ENCODE measurements around the gene GNB1L.

GNB1L gene

DNA sequence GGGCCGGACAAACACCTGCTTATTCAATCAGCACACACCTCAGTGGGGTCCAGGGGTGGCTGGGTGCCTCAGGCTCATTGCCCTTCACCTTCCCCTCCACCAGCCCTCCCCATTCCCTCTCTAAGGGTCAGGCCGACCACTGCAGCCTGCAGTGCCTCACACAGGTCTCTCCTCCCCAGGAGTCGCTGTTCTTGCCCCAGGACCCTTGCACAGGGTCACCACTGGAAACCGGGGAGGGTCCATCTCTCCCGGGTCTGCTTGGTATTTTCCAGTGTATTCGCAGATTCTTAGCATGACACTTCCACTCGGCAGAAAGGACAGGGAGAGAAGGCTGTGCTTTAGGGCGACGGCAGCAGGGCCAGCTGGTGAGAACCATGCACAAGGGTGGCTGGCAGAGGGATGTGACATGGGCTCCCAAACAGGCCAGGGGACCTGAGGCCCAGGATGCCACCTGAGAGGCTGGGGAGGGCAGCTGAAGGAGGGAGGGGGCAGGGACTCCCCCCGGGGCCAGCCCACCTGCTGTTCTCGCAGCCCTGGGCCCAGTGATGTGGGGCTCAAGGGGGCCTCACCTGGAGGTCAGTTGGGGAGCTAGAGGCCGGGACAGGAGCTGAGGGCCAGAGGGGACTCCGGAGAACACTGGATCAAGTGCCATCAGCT lies 110.2 kb downstream of the GNB1L start:
- Histone ChIP-seq H3K9me2 (replicated peaks; ENCODE audit: insufficient read depth, low read length) (no peaks in the 10 kb centered on the region), H3K4me1 (ENCODE audit: low read length) (no peaks in the 10 kb centered on the region), H4K20me1 (ENCODE audit: insufficient read depth, low read length) (no peaks in the 10 kb centered on the region), H3K4me2 (ENCODE audit: low read depth, low read length) (no peak overlapping the region), H2AFZ (ENCODE audit: low read length) (no peak overlapping the region), H3K79me2 (ENCODE audit: low read length) (no peaks in the 10 kb centered on the region), H3K27ac (ENCODE audit: low read length) (no peak overlapping the region), H3K9ac (ENCODE audit: low read length) (no peak overlapping the region), H3K9me3 (replicated peaks; ENCODE audit: insufficient read depth, low read length) (no peaks in the 10 kb centered on the region), H3K36me3 (replicated peaks; ENCODE audit: insufficient read depth, low read length) (no peaks in the 10 kb centered on the region), H3K27me3 (replicated peaks; ENCODE audit: insufficient read depth, low read length) (peaks cover 81% of the 10 kb centered on the region), H3K4me3 (ENCODE audit: low read length) (no peak overlapping the region), H3F3A (ENCODE audit: insufficient read depth, low read length) (no peaks in the 10 kb centered on the region)
- TF ChIP-seq EZH2phosphoT487 (IDR thresholded peaks at IDR 0.05; ENCODE audit: low read length) (no peak), EZH2 (optimal IDR thresholded peaks at IDR 0.05; ENCODE audit: low read depth, low read length) (no peak)
- TF ChIP-seq, protein P1, sequence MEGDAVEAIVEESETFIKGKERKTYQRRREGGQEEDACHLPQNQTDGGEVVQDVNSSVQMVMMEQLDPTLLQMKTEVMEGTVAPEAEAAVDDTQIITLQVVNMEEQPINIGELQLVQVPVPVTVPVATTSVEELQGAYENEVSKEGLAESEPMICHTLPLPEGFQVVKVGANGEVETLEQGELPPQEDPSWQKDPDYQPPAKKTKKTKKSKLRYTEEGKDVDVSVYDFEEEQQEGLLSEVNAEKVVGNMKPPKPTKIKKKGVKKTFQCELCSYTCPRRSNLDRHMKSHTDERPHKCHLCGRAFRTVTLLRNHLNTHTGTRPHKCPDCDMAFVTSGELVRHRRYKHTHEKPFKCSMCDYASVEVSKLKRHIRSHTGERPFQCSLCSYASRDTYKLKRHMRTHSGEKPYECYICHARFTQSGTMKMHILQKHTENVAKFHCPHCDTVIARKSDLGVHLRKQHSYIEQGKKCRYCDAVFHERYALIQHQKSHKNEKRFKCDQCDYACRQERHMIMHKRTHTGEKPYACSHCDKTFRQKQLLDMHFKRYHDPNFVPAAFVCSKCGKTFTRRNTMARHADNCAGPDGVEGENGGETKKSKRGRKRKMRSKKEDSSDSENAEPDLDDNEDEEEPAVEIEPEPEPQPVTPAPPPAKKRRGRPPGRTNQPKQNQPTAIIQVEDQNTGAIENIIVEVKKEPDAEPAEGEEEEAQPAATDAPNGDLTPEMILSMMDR (IDR thresholded peaks at IDR 0.05; ENCODE audit: low read length), result no peak
- no peak for DNase-seq

DNA sequence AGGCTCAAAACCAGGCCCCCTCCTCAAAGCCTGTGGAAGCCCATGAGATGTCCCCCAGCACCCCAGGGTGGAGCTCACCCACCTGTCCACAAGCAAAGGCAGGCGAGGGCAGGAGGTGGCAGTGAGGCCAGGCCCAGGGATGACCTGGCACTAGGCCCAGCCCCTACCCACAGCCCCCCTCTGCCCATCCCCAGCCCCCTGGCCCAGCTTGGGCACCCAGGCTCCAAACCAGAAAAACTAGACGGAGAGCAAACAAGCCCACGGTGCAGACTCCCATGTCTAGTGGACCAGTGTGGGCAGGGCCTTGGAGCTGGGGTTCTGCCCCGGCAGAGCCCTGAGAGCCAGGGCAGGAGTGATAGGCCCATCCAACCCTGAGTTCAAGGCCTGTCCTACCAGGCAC lies 111.0 kb downstream of the GNB1L start:
- no peaks in the 10 kb centered on the region for H3K9me3 ChIP-seq (replicated peaks; ENCODE audit: insufficient read depth, low read length)
- no peaks in the 10 kb centered on the region for H3K9me2 ChIP-seq (replicated peaks; ENCODE audit: insufficient read depth, low read length)
- no peaks in the 10 kb centered on the region for H3K4me1 ChIP-seq (ENCODE audit: low read length)
- H3F3A ChIP-seq (ENCODE audit: insufficient read depth, low read length), result no peaks in the 10 kb centered on the region
- H3K36me3 ChIP-seq (replicated peaks; ENCODE audit: insufficient read depth, low read length), result no peaks in the 10 kb centered on the region
- H3K79me2 ChIP-seq (ENCODE audit: low read length), result no peaks in the 10 kb centered on the region
- no peak overlapping the region for H3K4me3 ChIP-seq (ENCODE audit: low read length)
- H3K4me2 ChIP-seq (ENCODE audit: low read depth, low read length), result no peak overlapping the region
- no peak overlapping the region for H3K9ac ChIP-seq (ENCODE audit: low read length)
- DNase-seq, result no peak
- no peak overlapping the region for H3K27ac ChIP-seq (ENCODE audit: low read length)
- TF ChIP-seq, protein P1 (IDR thresholded peaks at IDR 0.05; ENCODE audit: low read length), result no peak
- no peak overlapping the region for H2AFZ ChIP-seq (ENCODE audit: low read length)
- no peaks in the 10 kb centered on the region for H4K20me1 ChIP-seq (ENCODE audit: insufficient read depth, low read length)
- H3K27me3 ChIP-seq (replicated peaks; ENCODE audit: insufficient read depth, low read length), result peaks cover 80% of the 10 kb centered on the region

DNA sequence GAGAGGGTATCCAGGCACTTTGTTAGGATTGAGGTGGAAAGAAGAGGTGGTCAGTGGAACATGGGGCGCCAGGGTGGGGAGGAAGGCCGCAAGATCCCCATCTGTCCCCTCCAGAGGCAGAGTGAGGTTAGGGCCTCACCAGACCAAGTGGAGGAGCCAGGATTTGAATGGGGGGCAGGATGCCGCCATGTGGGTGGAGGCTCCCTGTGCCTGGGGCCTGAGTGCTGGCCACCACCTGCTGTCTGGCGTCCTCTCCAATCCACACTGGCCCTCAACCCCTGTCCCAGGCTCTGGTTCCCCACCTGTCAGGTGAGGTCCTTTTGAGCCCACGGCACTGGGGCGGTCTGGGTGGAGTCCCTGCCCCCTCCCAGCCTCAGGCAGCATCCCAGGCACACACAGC lies 111.6 kb downstream of the GNB1L start:
- Histone ChIP-seq H3K79me2 (ENCODE audit: low read length) (no peaks in the 10 kb centered on the region), H3K9me3 (replicated peaks; ENCODE audit: insufficient read depth, low read length) (no peaks in the 10 kb centered on the region), H3K4me1 (ENCODE audit: low read length) (no peaks in the 10 kb centered on the region), H2AFZ (ENCODE audit: low read length) (no peak overlapping the region), H3K4me2 (ENCODE audit: low read depth, low read length) (no peak overlapping the region), H4K20me1 (ENCODE audit: insufficient read depth, low read length) (no peaks in the 10 kb centered on the region), H3F3A (ENCODE audit: insufficient read depth, low read length) (no peaks in the 10 kb centered on the region), H3K9ac (ENCODE audit: low read length) (no peak overlapping the region), H3K27me3 (replicated peaks; ENCODE audit: insufficient read depth, low read length) (peaks cover 75% of the 10 kb centered on the region), H3K9me2 (replicated peaks; ENCODE audit: insufficient read depth, low read length) (no peaks in the 10 kb centered on the region), H3K27ac (ENCODE audit: low read length) (no peak overlapping the region), H3K36me3 (replicated peaks; ENCODE audit: insufficient read depth, low read length) (no peaks in the 10 kb centered on the region), H3K4me3 (ENCODE audit: low read length) (no peak overlapping the region)
- no peak for DNase-seq
- TF ChIP-seq EZH2phosphoT487 (IDR thresholded peaks at IDR 0.05; ENCODE audit: low read length), result no peak
- no peak for TF ChIP-seq EZH2 (optimal IDR thresholded peaks at IDR 0.05; ENCODE audit: low read depth, low read length)
- TF ChIP-seq, protein P1 (IDR thresholded peaks at IDR 0.05; ENCODE audit: low read length), result no peak
